WERI-Rb-1 (cell line): ENCODE data around the gene ANP32A.
A peak's percentile ranks its signal among the peaks of the same experiment; 100 is the strongest.

Experiments
- DNase-seq: peaks from one replicate; pipeline ENCODE4 v3.0.0-alpha.2; 2020
- H3K27ac ChIP-seq: fragments of 250-450 bp; sonication (Bioruptor Pico); 2 replicates; pipeline ENCODE4 v1.5.1; 2020; ENCODE audit warnings: mild to moderate bottlenecking, moderate library complexity
- H3K27me3 ChIP-seq: fragments of 250-450 bp; sonication (Bioruptor Pico); 2 replicates; pipeline ENCODE4 v1.5.1; 2021; ENCODE audit warnings: mild to moderate bottlenecking, low read depth, moderate library complexity; ENCODE audit not compliant: insufficient read depth, severe bottlenecking
- H3K36me3 ChIP-seq: fragments of 250-450 bp; sonication (Bioruptor Pico); 2 replicates; pipeline ENCODE4 v1.5.1; 2020; ENCODE audit warnings: mild to moderate bottlenecking, moderate library complexity
- H3K4me3 ChIP-seq: 2 replicates; pipeline ENCODE4 v1.5.1; 2011; ENCODE audit warnings: low read depth, mild to moderate bottlenecking, control low read depth, low read length
- H3K9me3 ChIP-seq: fragments of 250-450 bp; sonication (Bioruptor Pico); 2 replicates; pipeline ENCODE4 v1.5.1; 2021; ENCODE audit warnings: mild to moderate bottlenecking, moderate library complexity; ENCODE audit not compliant: severe bottlenecking
- TF ChIP-seq, protein P1 (sequence below): IDR thresholded peaks from 2 replicates; pipeline ENCODE4 v1.5.1; 2011; ENCODE audit warnings: low read depth, mild to moderate bottlenecking, control low read depth, inconsistent platforms, low read length

ANP32A gene

DNA sequence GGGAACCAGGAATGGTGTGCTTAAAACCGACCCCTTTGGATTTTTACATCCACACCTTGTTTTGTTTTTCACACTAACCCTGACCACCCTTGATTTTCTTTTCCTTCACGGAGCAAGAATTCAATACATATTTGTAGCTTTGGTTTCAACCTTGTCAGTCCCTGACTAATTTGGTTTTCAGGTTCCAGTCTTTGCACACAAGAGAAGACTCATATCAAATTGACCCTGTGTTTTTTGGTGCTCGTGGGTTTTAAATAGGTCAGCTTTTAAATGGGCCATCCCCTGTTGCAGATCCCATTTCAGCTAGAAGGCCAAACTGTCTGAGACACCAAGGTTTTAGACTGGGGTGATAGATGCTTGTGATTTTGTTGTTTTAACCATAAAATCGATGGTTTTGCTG is 26.4 kb downstream of the ANP32A start:
- TF ChIP-seq, protein P1, sequence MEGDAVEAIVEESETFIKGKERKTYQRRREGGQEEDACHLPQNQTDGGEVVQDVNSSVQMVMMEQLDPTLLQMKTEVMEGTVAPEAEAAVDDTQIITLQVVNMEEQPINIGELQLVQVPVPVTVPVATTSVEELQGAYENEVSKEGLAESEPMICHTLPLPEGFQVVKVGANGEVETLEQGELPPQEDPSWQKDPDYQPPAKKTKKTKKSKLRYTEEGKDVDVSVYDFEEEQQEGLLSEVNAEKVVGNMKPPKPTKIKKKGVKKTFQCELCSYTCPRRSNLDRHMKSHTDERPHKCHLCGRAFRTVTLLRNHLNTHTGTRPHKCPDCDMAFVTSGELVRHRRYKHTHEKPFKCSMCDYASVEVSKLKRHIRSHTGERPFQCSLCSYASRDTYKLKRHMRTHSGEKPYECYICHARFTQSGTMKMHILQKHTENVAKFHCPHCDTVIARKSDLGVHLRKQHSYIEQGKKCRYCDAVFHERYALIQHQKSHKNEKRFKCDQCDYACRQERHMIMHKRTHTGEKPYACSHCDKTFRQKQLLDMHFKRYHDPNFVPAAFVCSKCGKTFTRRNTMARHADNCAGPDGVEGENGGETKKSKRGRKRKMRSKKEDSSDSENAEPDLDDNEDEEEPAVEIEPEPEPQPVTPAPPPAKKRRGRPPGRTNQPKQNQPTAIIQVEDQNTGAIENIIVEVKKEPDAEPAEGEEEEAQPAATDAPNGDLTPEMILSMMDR = no peak
- Histone ChIP-seq H3K36me3 (peaks cover 46% of the 10 kb centered on the region), H3K4me3 (no peak overlapping the region), H3K9me3 (no peaks in the 10 kb centered on the region), H3K27ac (peak overlapping the region; percentile 81; the same call in 1 of the 2 replicates), H3K27me3 (no peaks in the 10 kb centered on the region)
- DNase-seq = no peak

DNA sequence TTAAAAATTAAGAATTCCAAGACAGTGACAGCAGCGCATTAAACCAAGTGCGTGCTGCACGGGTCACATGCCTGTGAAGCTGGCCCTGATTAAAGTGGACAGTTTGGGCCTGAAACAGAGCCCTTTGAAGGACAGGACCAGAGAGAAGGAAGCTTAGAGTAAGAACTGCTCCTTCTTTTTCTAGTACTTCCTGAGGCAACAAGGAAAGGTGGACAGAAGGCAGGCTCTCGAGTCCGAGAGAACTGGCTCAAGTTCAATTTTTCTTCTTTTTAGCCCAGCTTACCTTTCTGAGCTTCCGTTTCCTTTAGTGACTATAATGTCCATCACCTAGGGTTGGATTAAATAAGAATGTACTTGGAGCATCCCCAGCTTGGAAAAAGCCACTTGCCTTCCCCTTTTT is 26.9 kb downstream of the ANP32A start:
- TF ChIP-seq, protein P1 = no peak
- DNase-seq = no peak
- Histone ChIP-seq H3K36me3 (peaks cover 47% of the 10 kb centered on the region), H3K4me3 (no peak overlapping the region), H3K27me3 (no peaks in the 10 kb centered on the region), H3K27ac (peak overlapping the region; percentile 22; the same call in 1 of the 2 replicates), H3K9me3 (no peaks in the 10 kb centered on the region)

DNA sequence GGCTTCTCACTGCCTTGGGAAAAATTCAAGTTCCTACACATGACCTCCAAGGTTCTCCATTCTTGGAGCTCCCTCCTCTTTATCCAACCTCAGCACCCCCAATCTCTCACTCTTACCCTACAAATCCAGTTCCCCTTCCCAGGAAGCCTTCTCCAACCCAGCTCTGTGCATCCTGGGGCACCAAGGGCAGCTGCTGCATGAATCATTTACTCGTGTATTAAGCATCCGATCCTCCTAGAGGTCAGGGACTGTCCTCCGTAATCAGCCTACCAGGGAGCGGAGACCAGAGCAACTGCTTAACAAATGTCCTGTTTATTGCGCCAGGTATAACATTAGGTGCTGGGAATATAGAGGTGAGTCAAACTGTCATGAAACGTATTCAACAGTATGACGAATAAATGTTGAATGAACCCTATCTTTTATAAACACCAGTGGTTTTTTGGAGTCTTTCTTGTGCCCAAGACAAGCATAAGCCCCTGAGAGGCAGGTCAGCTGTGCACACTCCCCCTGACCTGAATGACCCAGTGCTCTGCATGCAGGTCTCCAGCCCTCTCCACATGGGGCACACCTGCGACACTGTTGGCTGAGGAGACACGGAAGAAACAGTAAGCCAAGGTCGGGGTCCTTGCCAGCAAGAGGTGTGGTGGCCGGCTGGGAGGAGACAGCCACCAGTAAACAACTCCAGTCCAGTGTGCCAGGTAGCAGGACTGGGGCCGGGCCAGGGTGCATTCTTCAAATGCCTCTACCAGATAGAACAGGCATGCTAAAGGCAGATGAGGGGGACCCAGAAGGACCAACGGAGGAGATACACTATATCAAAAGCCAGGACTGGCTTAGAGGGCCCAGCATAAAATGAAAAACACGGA is 27.6 kb downstream of the ANP32A start:
- H3K9me3 ChIP-seq = no peaks in the 10 kb centered on the region
- TF ChIP-seq, protein P1 = no peak
- no peaks in the 10 kb centered on the region for H3K27me3 ChIP-seq
- H3K4me3 ChIP-seq = no peak overlapping the region
- 0 out of 2 replicates have a peak overlapping the region, but pooled peaks have one; percentile 22 for H3K27ac ChIP-seq
- H3K36me3 ChIP-seq = peaks cover 47% of the 10 kb centered on the region
- DNase-seq = no peak

DNA sequence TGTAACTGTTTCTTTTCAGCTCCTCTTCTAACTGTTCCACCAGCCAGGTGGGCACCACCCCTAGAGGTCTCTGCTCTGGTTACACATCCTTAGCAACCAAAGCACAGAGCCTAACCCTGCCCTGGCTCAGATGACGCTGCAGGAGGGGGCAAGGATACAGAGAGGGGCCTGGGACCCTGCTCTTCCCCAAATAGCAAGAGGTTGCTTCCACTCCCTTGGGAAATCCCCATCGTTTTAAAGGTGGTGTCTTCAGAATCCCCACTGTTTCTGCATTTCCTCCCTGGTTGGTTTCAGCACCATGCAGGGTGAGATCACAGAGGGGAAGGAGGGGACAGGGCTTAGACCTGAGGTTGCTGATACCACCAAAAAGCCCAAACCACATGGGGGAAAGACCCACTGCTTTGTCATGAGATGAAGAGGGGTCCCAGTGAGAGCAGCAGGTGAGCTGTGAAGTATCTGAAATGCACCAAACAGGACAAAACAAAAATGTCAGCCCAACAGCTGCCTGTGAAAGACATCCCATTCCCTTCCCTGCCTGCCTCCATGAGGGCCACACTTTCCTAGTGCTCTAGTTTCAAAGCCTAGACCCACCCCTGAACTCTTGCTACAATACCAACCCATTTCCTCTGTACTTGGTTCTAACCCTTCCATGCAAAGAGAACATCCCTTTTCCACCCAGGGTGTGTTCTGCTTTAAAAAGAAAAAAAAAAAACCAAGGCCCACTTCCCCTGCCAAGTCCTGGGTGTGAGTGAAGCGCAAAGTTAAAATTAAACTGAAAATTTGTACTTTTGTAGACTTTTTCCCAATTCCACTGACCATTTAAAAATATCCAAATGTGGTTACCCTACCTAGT is 29.0 kb downstream of the ANP32A start:
- Histone ChIP-seq H3K4me3 (no peak overlapping the region), H3K36me3 (peaks cover 60% of the 10 kb centered on the region)

DNA sequence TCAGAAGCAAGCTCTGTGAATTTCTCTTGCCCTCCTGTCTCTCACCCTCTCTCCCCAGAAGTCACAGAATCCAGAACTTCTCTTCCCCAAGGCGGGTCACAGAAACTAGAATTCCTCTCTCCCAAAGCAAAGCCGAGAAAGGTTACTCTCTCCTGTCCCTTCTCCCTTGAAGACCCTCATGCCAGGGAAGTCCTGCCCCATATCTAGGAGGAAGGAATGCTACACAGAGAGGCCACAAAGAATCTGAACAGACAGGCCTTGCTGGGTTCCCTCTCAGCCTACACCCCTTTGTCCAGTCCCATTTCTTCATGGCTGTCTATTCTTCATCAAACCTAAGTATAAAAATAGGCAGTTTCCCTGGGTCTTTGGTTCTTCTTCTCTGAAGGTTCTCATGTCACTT is 29.8 kb downstream of the ANP32A start:
- Histone ChIP-seq H3K36me3 (peaks cover 59% of the 10 kb centered on the region), H3K9me3 (no peaks in the 10 kb centered on the region), H3K27ac (peak overlapping the region; percentile 78), H3K27me3 (no peaks in the 10 kb centered on the region), H3K4me3 (no peak overlapping the region)
- TF ChIP-seq, protein P1 = no peak
- DNase-seq = no peak

More for the DNA sequence above, 29.0 kb downstream of the ANP32A start:
- no peak for DNase-seq
- TF ChIP-seq, protein P1 = no peak
- no peaks in the 10 kb centered on the region for H3K27me3 ChIP-seq
- no peaks in the 10 kb centered on the region for H3K9me3 ChIP-seq
- peak overlapping the region; percentile 15; the same call in 1 of the 2 replicates for H3K27ac ChIP-seq
